Neutrophil (primary cell): Measurements from ENCODE around the gene MLLT6.
A peak's percentile ranks its signal among the peaks of the same experiment; 100 is the strongest.

Source experiments
- H3K27ac ChIP-seq: fragments of 200-600 bp; sonication (generic); 2 replicates; pipeline ENCODE4 v1.5.1; 2016; ENCODE audit warnings: mild to moderate bottlenecking, moderate library complexity
- H3K27me3 ChIP-seq: fragments of 200-600 bp; sonication (generic); 2 replicates; pipeline ENCODE4 v1.6.0; 2016; ENCODE audit warnings: mild to moderate bottlenecking
- H3K36me3 ChIP-seq: fragments of 200-600 bp; sonication (generic); 2 replicates; pipeline ENCODE4 v1.5.1; 2017
- H3K4me1 ChIP-seq, 2 experiments: fragments of 200-600 bp in 1 of 2; sonication (generic) in 1 of 2; 1 replicate in 1 of 2; 2 replicates in 1 of 2; pipeline versions ENCODE4 v1.5.1 to v1.6.1; 2013 to 2016; ENCODE audit warnings: low read depth in 1 of 2, low read length in 1 of 2, mild to moderate bottlenecking in 1 of 2, moderate library complexity in 1 of 2; ENCODE audit not compliant: control insufficient read depth in 1 of 2, insufficient read depth in 1 of 2
- H3K4me3 ChIP-seq, 2 experiments: fragments of 200-600 bp in 1 of 2; sonication (generic) in 1 of 2; 1 replicate in 1 of 2; 2 replicates in 1 of 2; pipeline ENCODE4 v1.5.1; 2013 to 2016; ENCODE audit warnings: low read depth in 1 of 2, low read length in 1 of 2, mild to moderate bottlenecking in 1 of 2, moderate library complexity in 1 of 2
- H3K9me3 ChIP-seq: fragments of 200-600 bp; sonication (generic); 2 replicates; pipeline ENCODE4 v1.5.1; 2016
- TF ChIP-seq, protein P1 (sequence below): fragments of 200-600 bp; sonication (generic); IDR thresholded peaks from 2 replicates; pipeline ENCODE4 v1.5.1; 2016; ENCODE audit warnings: antibody characterized with exemption

MLLT6 gene

DNA sequence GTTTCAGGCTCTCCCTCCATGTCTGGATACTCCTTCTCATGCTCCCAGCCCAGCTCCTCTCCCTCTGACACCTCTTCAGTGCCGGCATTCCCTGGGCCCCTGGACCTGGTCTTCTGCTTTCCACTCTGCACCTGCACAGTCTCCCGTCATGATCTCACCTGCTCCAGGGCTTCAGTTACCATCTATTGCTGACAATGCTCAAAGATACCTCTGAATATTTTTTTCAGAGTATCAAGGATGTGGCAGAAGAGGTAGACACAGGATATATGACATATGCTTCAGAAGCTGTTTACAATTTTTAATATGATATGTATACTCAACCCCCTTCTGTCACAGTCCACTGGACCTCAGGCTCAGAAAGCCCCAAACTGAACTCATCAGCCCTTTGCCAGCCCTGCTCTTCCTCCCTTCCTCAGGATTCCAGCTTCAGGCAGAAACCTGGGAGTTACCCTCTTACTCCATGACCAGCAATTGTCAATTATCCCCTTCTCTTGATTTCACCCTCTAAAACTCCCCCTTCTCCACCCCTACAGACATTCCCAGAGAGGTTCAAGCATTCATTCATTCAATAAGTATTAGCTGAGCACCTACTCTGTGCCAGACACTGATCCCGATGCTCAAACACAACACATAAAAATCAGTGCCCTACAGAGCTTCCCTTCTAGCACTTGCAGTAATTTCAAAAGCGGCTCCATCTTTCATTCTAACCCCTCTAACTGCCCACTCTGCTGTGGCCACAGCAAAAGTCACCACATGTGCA lies 7.8 kb upstream of the MLLT6 start:
- TF ChIP-seq, protein P1, sequence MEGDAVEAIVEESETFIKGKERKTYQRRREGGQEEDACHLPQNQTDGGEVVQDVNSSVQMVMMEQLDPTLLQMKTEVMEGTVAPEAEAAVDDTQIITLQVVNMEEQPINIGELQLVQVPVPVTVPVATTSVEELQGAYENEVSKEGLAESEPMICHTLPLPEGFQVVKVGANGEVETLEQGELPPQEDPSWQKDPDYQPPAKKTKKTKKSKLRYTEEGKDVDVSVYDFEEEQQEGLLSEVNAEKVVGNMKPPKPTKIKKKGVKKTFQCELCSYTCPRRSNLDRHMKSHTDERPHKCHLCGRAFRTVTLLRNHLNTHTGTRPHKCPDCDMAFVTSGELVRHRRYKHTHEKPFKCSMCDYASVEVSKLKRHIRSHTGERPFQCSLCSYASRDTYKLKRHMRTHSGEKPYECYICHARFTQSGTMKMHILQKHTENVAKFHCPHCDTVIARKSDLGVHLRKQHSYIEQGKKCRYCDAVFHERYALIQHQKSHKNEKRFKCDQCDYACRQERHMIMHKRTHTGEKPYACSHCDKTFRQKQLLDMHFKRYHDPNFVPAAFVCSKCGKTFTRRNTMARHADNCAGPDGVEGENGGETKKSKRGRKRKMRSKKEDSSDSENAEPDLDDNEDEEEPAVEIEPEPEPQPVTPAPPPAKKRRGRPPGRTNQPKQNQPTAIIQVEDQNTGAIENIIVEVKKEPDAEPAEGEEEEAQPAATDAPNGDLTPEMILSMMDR, result no peak
- Histone ChIP-seq H3K9me3 (no peaks in the 10 kb centered on the region), H3K27ac (no peak overlapping the region), H3K4me3 (no peak overlapping the region), H3K4me1 (peaks cover 18 to 19% of the 10 kb centered on the region in 2 experiments), H3K36me3 (no peaks in the 10 kb centered on the region), H3K27me3 (peaks cover 28% of the 10 kb centered on the region)

GRCh38 chr17:38698760-38699159 lies 6.3 kb upstream of the MLLT6 start:
- Histone ChIP-seq H3K27ac (no peak overlapping the region), H3K9me3 (no peaks in the 10 kb centered on the region), H3K27me3 (peaks cover 28% of the 10 kb centered on the region), H3K4me3 (no peak overlapping the region), H3K4me1 (peaks cover 33 to 34% of the 10 kb centered on the region in 2 experiments), H3K36me3 (no peaks in the 10 kb centered on the region)
- TF ChIP-seq, protein P1, result no peak

GRCh38 chr17:38701504-38702165 lies 3.4 kb upstream of the MLLT6 start:
- Histone ChIP-seq H3K9me3 (no peaks in the 10 kb centered on the region), H3K4me1 (peaks cover 51 to 54% of the 10 kb centered on the region in 2 experiments)

GRCh38 chr17:38702166-38702915 lies 2.7 kb upstream of the MLLT6 start:
- Histone ChIP-seq H3K4me3 (peak overlapping the region; percentile 86 to 93), H3K36me3 (no peaks in the 10 kb centered on the region), H3K4me1 (peaks cover 54 to 61% of the 10 kb centered on the region in 2 experiments), H3K27ac (peak overlapping the region; percentile 93), H3K9me3 (no peaks in the 10 kb centered on the region), H3K27me3 (peaks cover 34% of the 10 kb centered on the region)
- TF ChIP-seq, protein P1, result no peak

More at GRCh38 chr17:38701504-38702165, 3.4 kb upstream of the MLLT6 start:
- TF ChIP-seq, protein P1, result no peak
- Histone ChIP-seq H3K4me3 (peak overlapping the region; percentile 86 to 93), H3K27ac (peak overlapping the region; percentile 93), H3K27me3 (peaks cover 39% of the 10 kb centered on the region), H3K36me3 (no peaks in the 10 kb centered on the region)

- H3K36me3 ChIP-seq, result no peaks in the 10 kb centered on the region
- H3K27ac ChIP-seq, result peak overlapping the region; percentile 93
- H3K4me1 ChIP-seq, result peaks cover 54 to 62% of the 10 kb centered on the region in 2 experiments
- H3K4me3 ChIP-seq, result peak overlapping the region; percentile 86 to 93
- no peaks in the 10 kb centered on the region for H3K9me3 ChIP-seq
- H3K27me3 ChIP-seq, result peaks cover 26% of the 10 kb centered on the region
- TF ChIP-seq, protein P1, result no peak
Observed at GRCh38 chr17:38702916-38703741, 1.9 kb upstream of the MLLT6 start.
